H1 (cell line): Measurements from ENCODE around the gene COL4A4. TPM values are rescaled to one million over a fixed set of nuclear protein-coding genes. Genes with fewer than 3 reads are reported as not detected.

ENCODE experiments used
- MAFK ChIP-seq: IDR thresholded peaks from 2 replicates; pipeline ENCODE4 v1.6.1; 2012; ENCODE audit warnings: low read depth, mild to moderate bottlenecking, improper control_type of control experiment, low read length
- RBBP5 ChIP-seq: IDR thresholded peaks from 2 replicates; pipeline ENCODE4 v1.7.1; 2012; ENCODE audit warnings: low read depth, mild to moderate bottlenecking, inconsistent platforms, low read length, moderate library complexity, borderline replicate concordance
- SAP30 ChIP-seq: fragments of 300-600 bp; sonication (generic); IDR thresholded peaks from 2 replicates; pipeline ENCODE4 v1.7.1; 2012; ENCODE audit warnings: low read length, moderate library complexity, mild to moderate bottlenecking, inconsistent platforms; ENCODE audit not compliant: insufficient read depth, insufficient replicate concordance
- SUZ12 ChIP-seq: fragments of 200-600 bp; sonication (generic); IDR thresholded peaks from 2 replicates; pipeline ENCODE4 v1.6.1; 2012; ENCODE audit warnings: mild to moderate bottlenecking, inconsistent platforms, low read length, moderate library complexity, mixed read lengths
- TAF1 ChIP-seq: IDR thresholded peaks from 2 replicates; pipeline ENCODE4 v1.6.1; 2011; ENCODE audit warnings: mild to moderate bottlenecking, low read depth, low read length
- polyA plus RNA-seq, 7 experiments: library from polyadenylated mRNA; depleted of rRNA in 3 of 7; stranded (reverse) in 5 of 7; unstranded in 2 of 7; fragments of >200 nt in 5 of 7; fragments of 200-250 nt in 2 of 7; gene quantifications; 1 replicate in 5 of 7; 2 replicates in 1 of 7; 4 replicates in 1 of 7; pipeline versions ENCODE4 v1.2.1 to v1.2.3, GENCODE V29; 2011 to 2013; ENCODE audit warnings: missing spikeins in 2 of 7, mixed read lengths in 2 of 7
- total RNA-seq: library from RNA; stranded (reverse); fragmentation: NEBNext Ultra II Directional; extraction: Animal tissue kit (Norgen Biotek cat#: 25700); gene quantifications from 2 replicates; pipeline ENCODE4 v1.2.1, GENCODE V29; 2021
- TF ChIP-seq, protein P1 (sequence below), 3 experiments: IDR thresholded peaks; 1 replicate in 2 of 3; 2 replicates in 1 of 3; pipeline versions ENCODE4 v1.5.1 to v1.6.1; 2011; ENCODE audit warnings: low read length in 3 of 3, mild to moderate bottlenecking in 3 of 3, inconsistent platforms in 2 of 3, low read depth in 1 of 3, moderate library complexity in 1 of 3; ENCODE audit not compliant: insufficient read depth in 1 of 3; ENCODE audit errors: control extremely low read depth in 1 of 3
- TF ChIP-seq, protein P2 (sequence below): IDR thresholded peaks from 2 replicates; pipeline ENCODE4 v1.6.1; 2011; ENCODE audit warnings: low read depth, mild to moderate bottlenecking, low read length; ENCODE audit not compliant: insufficient read depth
- TF ChIP-seq, protein P3 (sequence below): IDR thresholded peaks from 2 replicates; pipeline ENCODE4 v1.6.1; 2012; ENCODE audit warnings: inconsistent platforms

Gene COL4A4
- total and polyA plus RNA-seq, 2 of the 8 experiments (the other 6 are each of a cell fraction or from before 2014, with no cell fraction given): 0.33 to 1.7 TPM

DNA sequence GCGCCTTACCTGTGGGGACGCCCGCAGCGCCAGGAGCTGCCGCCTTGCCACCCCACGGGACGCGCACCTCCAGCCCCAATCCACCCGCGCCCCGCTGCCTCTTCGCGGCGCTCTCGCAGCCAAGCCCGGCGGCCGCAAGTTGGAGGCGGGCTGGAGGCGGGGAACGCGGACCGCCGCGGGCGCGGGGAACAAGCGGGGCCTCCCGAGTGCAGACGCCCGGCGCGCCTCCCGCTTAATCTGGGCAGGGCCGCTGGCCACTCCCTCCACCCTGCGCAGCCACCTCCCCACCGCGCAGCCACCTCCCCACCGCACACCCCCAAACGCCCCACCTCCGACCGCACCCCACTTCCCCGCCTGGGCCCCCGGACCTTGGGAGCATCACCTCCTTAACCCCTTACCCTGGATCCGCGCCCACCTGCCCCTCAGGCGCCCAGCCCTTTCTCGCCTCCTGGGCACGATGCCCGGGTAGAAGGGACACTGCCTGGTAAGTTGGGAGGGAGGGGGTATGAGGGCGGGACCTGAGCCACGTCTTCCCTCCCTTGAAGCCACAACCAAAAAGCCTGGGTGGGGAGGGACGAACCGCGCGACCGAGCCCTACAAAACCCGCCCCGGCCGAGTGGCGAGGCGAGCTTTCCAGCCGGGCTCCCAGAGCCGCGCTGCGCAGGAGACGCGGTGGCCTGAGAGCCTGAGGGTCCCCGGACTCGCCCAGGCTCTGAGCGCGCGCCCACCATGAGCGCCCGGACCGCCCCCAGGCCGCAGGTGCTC, at the start of gene COL4A4, which contains the start of gene COL4A3 (continued):
- TF ChIP-seq, protein P1, sequence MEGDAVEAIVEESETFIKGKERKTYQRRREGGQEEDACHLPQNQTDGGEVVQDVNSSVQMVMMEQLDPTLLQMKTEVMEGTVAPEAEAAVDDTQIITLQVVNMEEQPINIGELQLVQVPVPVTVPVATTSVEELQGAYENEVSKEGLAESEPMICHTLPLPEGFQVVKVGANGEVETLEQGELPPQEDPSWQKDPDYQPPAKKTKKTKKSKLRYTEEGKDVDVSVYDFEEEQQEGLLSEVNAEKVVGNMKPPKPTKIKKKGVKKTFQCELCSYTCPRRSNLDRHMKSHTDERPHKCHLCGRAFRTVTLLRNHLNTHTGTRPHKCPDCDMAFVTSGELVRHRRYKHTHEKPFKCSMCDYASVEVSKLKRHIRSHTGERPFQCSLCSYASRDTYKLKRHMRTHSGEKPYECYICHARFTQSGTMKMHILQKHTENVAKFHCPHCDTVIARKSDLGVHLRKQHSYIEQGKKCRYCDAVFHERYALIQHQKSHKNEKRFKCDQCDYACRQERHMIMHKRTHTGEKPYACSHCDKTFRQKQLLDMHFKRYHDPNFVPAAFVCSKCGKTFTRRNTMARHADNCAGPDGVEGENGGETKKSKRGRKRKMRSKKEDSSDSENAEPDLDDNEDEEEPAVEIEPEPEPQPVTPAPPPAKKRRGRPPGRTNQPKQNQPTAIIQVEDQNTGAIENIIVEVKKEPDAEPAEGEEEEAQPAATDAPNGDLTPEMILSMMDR (IDR thresholded peaks at IDR 0.05; ENCODE audit: control extremely low read depth in 1 of 3, insufficient read depth in 1 of 3, low read depth in 1 of 3, low read length in 3 of 3): no peak
- TF ChIP-seq, protein P2, sequence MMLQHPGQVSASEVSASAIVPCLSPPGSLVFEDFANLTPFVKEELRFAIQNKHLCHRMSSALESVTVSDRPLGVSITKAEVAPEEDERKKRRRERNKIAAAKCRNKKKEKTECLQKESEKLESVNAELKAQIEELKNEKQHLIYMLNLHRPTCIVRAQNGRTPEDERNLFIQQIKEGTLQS: no peak
- TF ChIP-seq TAF1 (0 out of 2 replicates have a peak, but pooled peaks have one; percentile 16), RBBP5 (peak; percentile 46; the same call in 1 of the 2 replicates), MAFK (no peak), SAP30 (no peak), SUZ12 (peak; percentile 58)
- TF ChIP-seq, protein P3, sequence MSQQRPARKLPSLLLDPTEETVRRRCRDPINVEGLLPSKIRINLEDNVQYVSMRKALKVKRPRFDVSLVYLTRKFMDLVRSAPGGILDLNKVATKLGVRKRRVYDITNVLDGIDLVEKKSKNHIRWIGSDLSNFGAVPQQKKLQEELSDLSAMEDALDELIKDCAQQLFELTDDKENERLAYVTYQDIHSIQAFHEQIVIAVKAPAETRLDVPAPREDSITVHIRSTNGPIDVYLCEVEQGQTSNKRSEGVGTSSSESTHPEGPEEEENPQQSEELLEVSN: peak; percentile 70
